K562 (cell line): Measurements from ENCODE around the gene DUSP16.
A peak's percentile ranks its signal among the peaks of the same experiment; 100 is the strongest.

Experiments
- CHD4 ChIP-seq: fragments of 200-600 bp; sonication (generic); IDR thresholded peaks from 3 replicates; pipeline ENCODE4 v1.6.1; 2012; ENCODE audit warnings: low read depth, mild to moderate bottlenecking, mixed read lengths, low read length, inconsistent platforms; ENCODE audit not compliant: insufficient read depth, insufficient replicate concordance, poor library complexity, severe bottlenecking
- CTCF ChIP-seq, 3 experiments: IDR thresholded peaks in 2 of 3; conservative IDR thresholded peaks in 1 of 3; 2 replicates each; pipeline ENCODE4 v1.5.1; 2011 to 2012; ENCODE audit warnings: low read length in 3 of 3, mild to moderate bottlenecking in 3 of 3, control low read depth in 2 of 3, improper control_type of control experiment in 1 of 3, inconsistent platforms in 1 of 3, low read depth in 1 of 3, mixed read lengths in 1 of 3, moderate library complexity in 1 of 3; ENCODE audit not compliant: insufficient read depth in 2 of 3
- MEF2A ChIP-seq: IDR thresholded peaks from 2 replicates; pipeline ENCODE4 v1.6.1; 2011; ENCODE audit warnings: low read depth, mild to moderate bottlenecking, low read length, moderate library complexity; ENCODE audit not compliant: control insufficient read depth
- NFRKB ChIP-seq: fragments of 450-650 bp; IDR thresholded peaks from 2 replicates; pipeline ENCODE4 v1.6.1; 2016; ENCODE audit warnings: low read depth
- SOX6 ChIP-seq: fragments of 450-650 bp; IDR thresholded peaks from 2 replicates; pipeline ENCODE4 v1.6.1; 2014; ENCODE audit warnings: mild to moderate bottlenecking

- TF ChIP-seq NFRKB: peak; percentile 3; the same call in 1 of the 2 replicates
- TF ChIP-seq CHD4: no peak
- no peak; a peak in 1 of 6 replicates for TF ChIP-seq CTCF (IDR thresholded peaks at IDR 0.05 in 2 of 3, conservative IDR thresholded peaks at IDR 0.05 in 1 of 3; ENCODE audit: insufficient read depth in 2 of 3, low read depth in 1 of 3, low read length in 3 of 3)
- TF ChIP-seq SOX6: no peak
- TF ChIP-seq MEF2A: no peak
Measured at GRCh38 chr12:12561371-12562015, 1.2 kb downstream of the DUSP16 start.
